LNCaP clone FGC (cell line): ENCODE measurements around the gene SIGLEC15.

Experiments
- DNase-seq: peaks from one replicate; pipeline ENCODE4 v3.0.0-alpha.2; 2011; ENCODE audit warnings: low read depth
- H3K4me3 ChIP-seq: 2 replicates; pipeline ENCODE4 v1.5.1; 2011; ENCODE audit warnings: mild to moderate bottlenecking, low read depth, low read length, control low read depth
- CTCF ChIP-seq: IDR thresholded peaks from 2 replicates; pipeline ENCODE4 v1.5.1; 2012; ENCODE audit warnings: mild to moderate bottlenecking; ENCODE audit not compliant: control insufficient read depth, insufficient read depth; ENCODE audit errors: extremely low read depth

SIGLEC15 gene

GRCh38 chr18:45838302-45839070 is 13.0 kb downstream of the SIGLEC15 start:
- no peak for TF ChIP-seq CTCF
- DNase-seq: no peak
- no peak overlapping the region for H3K4me3 ChIP-seq

- TF ChIP-seq CTCF: peak; percentile 66
- H3K4me3 ChIP-seq: no peak overlapping the region
- DNase-seq: peak; percentile 34
These were observed 14.2 kb downstream of the SIGLEC15 start for GRCh38 chr18:45839414-45840395.

- H3K4me3 ChIP-seq: no peak overlapping the region
- no peak for TF ChIP-seq CTCF
- DNase-seq: no peak
These were observed 15.7 kb downstream of the SIGLEC15 start for GRCh38 chr18:45841060-45841764.

GRCh38 chr18:45841765-45842442 is 16.4 kb downstream of the SIGLEC15 start:
- TF ChIP-seq CTCF: no peak
- no peak for DNase-seq
- H3K4me3 ChIP-seq: no peak overlapping the region

GRCh38 chr18:45843019-45843418 is 17.5 kb downstream of the SIGLEC15 start:
- TF ChIP-seq CTCF: no peak
- DNase-seq: no peak
- H3K4me3 ChIP-seq: no peak overlapping the region

- TF ChIP-seq CTCF: no peak
These were observed 19.5 kb downstream of the SIGLEC15 start for GRCh38 chr18:45844938-45845337.

More at GRCh38 chr18:45844938-45845337, 19.5 kb downstream of the SIGLEC15 start:
- no peak for DNase-seq
- no peak overlapping the region for H3K4me3 ChIP-seq
